Kidney (tissue), 14 donors: ENCODE measurements around the gene COL16A1. TPM values are rescaled to one million over a fixed set of nuclear protein-coding genes. Genes with fewer than 3 reads are reported as not detected.

ENCODE experiments used
- DNase-seq, 5 donors: peaks; one replicate each; pipeline ENCODE4 v3.0.0-alpha.2; 2013 to 2020
- FAIRE-seq: peaks from 2 replicates; lab custom pipeline; 2012; peaks lifted over from hg19 to GRCh38; lab: Jason Lieb, UNC
- H3K27ac ChIP-seq, 2 donors: one replicate each; pipeline ENCODE4 v1.7.0; 2013; ENCODE audit warnings: low read depth in 2 of 2, low read length in 2 of 2, inconsistent platforms in 1 of 2
- H3K27me3 ChIP-seq: one replicate; pipeline ENCODE4 v1.7.1; 2013; ENCODE audit warnings: low read length, inconsistent platforms; ENCODE audit not compliant: control insufficient read depth, insufficient read depth
- H3K36me3 ChIP-seq, 3 donors: one replicate each; pipeline versions ENCODE4 v1.7.0 to v1.7.1; 2013; ENCODE audit warnings: low read length in 3 of 3, control low read depth in 1 of 3, inconsistent platforms in 1 of 3; ENCODE audit not compliant: insufficient read depth in 3 of 3, control insufficient read depth in 2 of 3
- H3K4me1 ChIP-seq, 3 donors: one replicate each; pipeline versions ENCODE4 v1.7.0 to v1.7.1; 2013; ENCODE audit warnings: low read length in 3 of 3, inconsistent platforms in 1 of 3, low read depth in 1 of 3; ENCODE audit not compliant: control insufficient read depth in 2 of 3, insufficient read depth in 2 of 3
- H3K4me3 ChIP-seq, 3 donors: one replicate each; pipeline versions ENCODE4 v1.7.0 to v1.8.1; 2013; ENCODE audit warnings: low read length in 3 of 3, control low read depth in 1 of 3, inconsistent platforms in 1 of 3
- H3K9ac ChIP-seq, 3 donors: one replicate each; pipeline versions ENCODE4 v1.7.0 to v1.7.1; 2013; ENCODE audit warnings: low read length in 3 of 3, control low read depth in 1 of 3, inconsistent platforms in 1 of 3
- H3K9me3 ChIP-seq, 3 donors: one replicate each; pipeline versions ENCODE4 v1.7.0 to v1.7.1; 2013; ENCODE audit warnings: low read length in 3 of 3, control low read depth in 1 of 3, inconsistent platforms in 1 of 3; ENCODE audit not compliant: control insufficient read depth in 2 of 3, insufficient read depth in 1 of 3
- intact Hi-C: fragments of 100-400 bp; cut with DNase I; formaldehyde crosslinking; loops from one replicate; pipeline ENCODE4 v1.11.1; 2022
- polyA plus RNA-seq: library from polyadenylated mRNA; stranded (reverse); fragments of 350-450 nt; fragmentation: Illumina TruSeq; extraction: RNeasy Lipid Tissue Mini Kit (QIAGEN cat#74804); gene quantifications from one replicate; pipeline ENCODE4 v1.2.3, GENCODE V29; 2014; ENCODE audit warnings: low read depth, low replicate concordance; ENCODE audit not compliant: insufficient read depth
- total RNA-seq: library from RNA; stranded (reverse); fragmentation: NEBNext Ultra II Directional; extraction: Animal tissue kit (Norgen Biotek cat#: 25700); gene quantifications from one replicate; pipeline ENCODE4 v1.2.1, GENCODE V29; 2021
- TF ChIP-seq, protein P1 (sequence below): IDR thresholded peaks from 3 replicates; pipeline ENCODE4 v1.5.1; 2012; ENCODE audit warnings: mild to moderate bottlenecking, moderate library complexity, borderline replicate concordance; ENCODE audit not compliant: insufficient read depth; ENCODE audit errors: extremely low read depth
- donor health status: control.
- donor health status: control.
- donor health status: control.
- donor health status: control.
- donor health status: control.
- donor health status: DM: yes; HTN: yes; CAD: no.
- donor health status: Normal renal cell carcinoma (clear cell type).

Gene COL16A1
- total and polyA plus RNA-seq, 2 donors from 2014 or later: 9.2 to 29.0 TPM

DNA sequence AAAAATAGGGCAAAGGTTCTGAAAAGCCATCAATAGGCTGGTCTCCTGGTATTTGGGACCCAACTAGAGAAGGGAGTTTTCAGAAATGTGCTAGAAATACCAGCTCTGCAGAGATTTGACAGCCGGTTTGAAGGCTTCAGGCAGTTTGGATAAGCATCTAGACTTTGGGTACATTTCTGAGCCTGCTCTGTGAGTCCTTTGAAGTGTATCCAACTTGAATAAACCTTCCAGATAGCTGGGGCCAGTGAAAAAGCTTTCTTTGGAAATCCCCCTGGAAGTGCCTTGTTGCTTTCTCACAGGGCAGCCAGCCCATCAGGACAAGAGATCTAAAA lies 52.8 kb downstream of the COL16A1 start:
- H3K9ac ChIP-seq: no peak overlapping the region
- no peak for FAIRE-seq
- H3K4me3 ChIP-seq: no peak overlapping the region
- peak in 2 of 5 donors; percentile 41 to 55 for DNase-seq
- no peaks in the 10 kb centered on the region for H3K36me3 ChIP-seq
- peaks cover 0 to 4% (median 2%) of the 10 kb centered on the region in 3 donors for H3K4me1 ChIP-seq
- no peaks in the 10 kb centered on the region for H3K27me3 ChIP-seq
- intact Hi-C loops: no loop called here
- TF ChIP-seq, protein P1, sequence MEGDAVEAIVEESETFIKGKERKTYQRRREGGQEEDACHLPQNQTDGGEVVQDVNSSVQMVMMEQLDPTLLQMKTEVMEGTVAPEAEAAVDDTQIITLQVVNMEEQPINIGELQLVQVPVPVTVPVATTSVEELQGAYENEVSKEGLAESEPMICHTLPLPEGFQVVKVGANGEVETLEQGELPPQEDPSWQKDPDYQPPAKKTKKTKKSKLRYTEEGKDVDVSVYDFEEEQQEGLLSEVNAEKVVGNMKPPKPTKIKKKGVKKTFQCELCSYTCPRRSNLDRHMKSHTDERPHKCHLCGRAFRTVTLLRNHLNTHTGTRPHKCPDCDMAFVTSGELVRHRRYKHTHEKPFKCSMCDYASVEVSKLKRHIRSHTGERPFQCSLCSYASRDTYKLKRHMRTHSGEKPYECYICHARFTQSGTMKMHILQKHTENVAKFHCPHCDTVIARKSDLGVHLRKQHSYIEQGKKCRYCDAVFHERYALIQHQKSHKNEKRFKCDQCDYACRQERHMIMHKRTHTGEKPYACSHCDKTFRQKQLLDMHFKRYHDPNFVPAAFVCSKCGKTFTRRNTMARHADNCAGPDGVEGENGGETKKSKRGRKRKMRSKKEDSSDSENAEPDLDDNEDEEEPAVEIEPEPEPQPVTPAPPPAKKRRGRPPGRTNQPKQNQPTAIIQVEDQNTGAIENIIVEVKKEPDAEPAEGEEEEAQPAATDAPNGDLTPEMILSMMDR: no peak
- no peaks in the 10 kb centered on the region for H3K9me3 ChIP-seq
- H3K27ac ChIP-seq: no peak overlapping the region

DNA sequence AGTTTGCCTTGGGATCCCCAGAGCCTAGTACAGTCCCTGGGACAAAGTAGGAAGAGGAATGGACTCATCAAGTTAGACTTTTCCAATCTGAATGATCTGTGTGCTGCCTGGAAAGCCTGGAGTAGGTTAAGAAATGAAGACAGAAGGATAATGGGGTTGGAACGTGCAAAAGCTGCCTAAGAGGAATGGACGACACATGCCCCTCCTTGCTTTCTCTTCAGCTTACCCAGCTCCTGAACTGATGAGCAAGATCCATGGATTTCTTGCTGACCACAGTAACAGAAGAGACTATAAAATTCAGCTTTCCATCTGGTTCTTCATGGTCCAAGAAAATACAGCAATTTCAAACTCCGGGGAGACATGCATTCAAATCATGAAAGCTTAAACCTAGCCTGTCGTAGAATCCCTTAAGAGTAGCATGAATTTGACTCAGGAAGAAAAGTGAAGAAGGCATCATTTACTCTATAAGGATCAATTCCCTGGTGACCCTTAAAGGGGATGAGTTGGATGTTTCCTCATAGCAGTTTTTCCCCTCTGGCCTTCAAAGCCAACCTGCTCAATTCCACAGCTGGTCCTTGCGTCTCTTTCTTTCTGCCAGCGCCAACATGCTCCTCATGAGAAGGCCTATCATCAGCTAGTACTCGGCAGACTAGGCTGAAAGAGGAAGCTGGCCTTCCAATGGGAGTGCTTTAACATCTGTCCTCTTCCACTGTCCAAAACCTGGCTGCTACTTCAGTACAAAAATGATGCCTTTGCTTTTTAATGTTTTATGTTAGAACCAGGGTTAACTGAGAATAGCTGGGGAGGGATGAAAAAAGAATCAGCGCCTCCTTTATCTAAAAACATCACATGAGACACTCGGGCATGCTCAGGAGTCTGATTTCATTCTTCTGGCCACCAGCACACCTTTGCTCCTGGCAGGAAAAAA lies 53.4 kb downstream of the COL16A1 start:
- no peak for FAIRE-seq
- H3K4me1 ChIP-seq: peaks cover 3 to 6% (median 4%) of the 10 kb centered on the region in 3 donors
- H3K27me3 ChIP-seq: no peaks in the 10 kb centered on the region
- DNase-seq: no peak
- no peak overlapping the region for H3K27ac ChIP-seq
- H3K9ac ChIP-seq: no peak overlapping the region
- no peaks in the 10 kb centered on the region for H3K36me3 ChIP-seq
- TF ChIP-seq, protein P1: no peak
- intact Hi-C loops: no loop called here
- H3K9me3 ChIP-seq: no peaks in the 10 kb centered on the region
- no peak overlapping the region for H3K4me3 ChIP-seq

DNA sequence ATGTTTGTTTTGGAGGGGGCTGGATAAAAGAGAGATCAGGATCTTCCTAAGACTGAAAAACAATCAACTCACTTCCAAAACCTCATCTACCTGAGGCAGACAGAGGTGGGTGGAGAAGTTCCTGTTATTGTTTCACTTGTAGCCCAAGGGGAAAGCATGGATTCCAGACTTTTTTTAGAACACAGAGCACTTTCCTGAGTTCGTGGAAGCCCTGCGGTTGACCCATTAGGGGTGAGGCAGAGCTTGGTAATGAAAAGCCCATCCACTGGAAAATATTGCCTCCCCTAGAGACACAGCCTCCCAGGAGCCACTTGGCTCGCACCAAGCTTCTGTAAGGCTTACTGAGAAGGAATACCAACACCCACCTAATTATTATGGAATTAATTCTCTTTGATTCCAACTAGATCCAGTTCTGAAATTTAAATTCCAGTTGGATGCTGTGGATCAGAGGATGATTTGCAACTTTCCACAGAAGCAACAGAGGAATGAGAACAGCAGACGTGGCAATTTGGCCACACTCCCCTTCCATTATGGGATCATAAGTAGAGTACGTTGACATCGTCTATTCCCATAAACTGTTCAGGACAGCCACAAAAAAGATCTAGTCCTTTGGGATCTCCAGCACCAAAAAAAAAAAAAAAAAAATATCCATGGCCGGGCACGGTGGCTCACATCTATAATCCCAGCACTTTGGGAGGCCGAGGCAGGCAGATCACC lies 55.0 kb downstream of the COL16A1 start:
- H3K4me3 ChIP-seq: no peak overlapping the region
- H3K27me3 ChIP-seq: no peaks in the 10 kb centered on the region
- TF ChIP-seq, protein P1: no peak
- H3K9ac ChIP-seq: no peak overlapping the region
- H3K4me1 ChIP-seq: peaks cover 6 to 9% (median 7%) of the 10 kb centered on the region in 3 donors
- intact Hi-C loops: no loop called here
- peak overlapping the region; percentile 29 to 53 for H3K27ac ChIP-seq
- H3K9me3 ChIP-seq: no peaks in the 10 kb centered on the region
- H3K36me3 ChIP-seq: no peaks in the 10 kb centered on the region
- FAIRE-seq (no peak), DNase-seq (no peak)
